H1 (cell line): Measurements from ENCODE around the gene CFAP221. TPM values are rescaled to one million over a fixed set of nuclear protein-coding genes. Genes with fewer than 3 reads are reported as not detected.

Source experiments
- CTCF ChIA-PET: fragments of 300-600 bp; sonication (Branson Sonifier 250); formaldehyde crosslinking; loops from one replicate; lab custom pipeline; 2021; ENCODE audit not compliant: partially characterized antibody; lab: Charles Lee
- POLR2A ChIA-PET: fragments of 300-600 bp; sonication (Branson Sonifier 250); formaldehyde crosslinking; loops from one replicate; lab custom pipeline; 2021; ENCODE audit warnings: inconsistent platforms; ENCODE audit not compliant: partially characterized antibody; lab: Charles Lee
- DNase-seq, 2 experiments: peaks; one replicate each; pipeline versions ENCODE4 v3.0.0 to v3.0.0-alpha.2; 2010 to 2022; ENCODE audit warnings: low spot score in 2 of 2, low read depth in 1 of 2, mixed read lengths in 1 of 2
- FAIRE-seq: peaks from 2 replicates; lab custom pipeline; 2011; peaks lifted over from hg19 to GRCh38; lab: Jason Lieb, UNC
- H2AFZ ChIP-seq: 2 replicates; pipeline ENCODE4 v1.8.1; 2012; ENCODE audit warnings: low read length, inconsistent platforms
- H2AK5ac ChIP-seq: 2 replicates; pipeline ENCODE4 v1.6.1; 2013; ENCODE audit warnings: low read depth, low read length
- H2BK120ac ChIP-seq: replicated peaks from 2 replicates; pipeline ENCODE3; 2013; ENCODE audit warnings: low read depth, low read length, inconsistent platforms
- H2BK12ac ChIP-seq: 2 replicates; pipeline ENCODE4 v1.6.1; 2013; ENCODE audit warnings: low read depth, low read length
- H2BK15ac ChIP-seq: 2 replicates; pipeline ENCODE4 v1.6.1; 2013; ENCODE audit warnings: low read length
- H2BK20ac ChIP-seq: 2 replicates; pipeline ENCODE4 v1.6.1; 2013; ENCODE audit warnings: low read length
- H2BK5ac ChIP-seq: 2 replicates; pipeline ENCODE4 v1.6.1; 2013; ENCODE audit warnings: low read depth, low read length
- H3K14ac ChIP-seq: 2 replicates; pipeline ENCODE4 v1.6.1; 2013; ENCODE audit warnings: inconsistent platforms; ENCODE audit not compliant: insufficient read length
- H3K18ac ChIP-seq: 2 replicates; pipeline ENCODE4 v1.6.1; 2013; ENCODE audit warnings: low read length; ENCODE audit errors: extremely low read depth
- H3K23ac ChIP-seq: 2 replicates; pipeline ENCODE4 v1.6.1; 2013; ENCODE audit warnings: inconsistent platforms; ENCODE audit not compliant: insufficient read length
- H3K23me2 ChIP-seq: 2 replicates; pipeline ENCODE4 v1.6.1; 2013; ENCODE audit warnings: low read depth, low read length
- H3K27ac ChIP-seq: 2 replicates; pipeline ENCODE4 v1.6.1; 2011; ENCODE audit warnings: low read depth, low read length, inconsistent platforms
- H3K27me3 ChIP-seq, 4 experiments: replicated peaks in 1 of 4; 1 replicate in 1 of 4; 2 replicates in 3 of 4; pipeline versions ENCODE4 v1.6.1 to v1.8.1; 2011 to 2013; ENCODE audit warnings: low read length in 3 of 4, mild to moderate bottlenecking in 3 of 4, inconsistent platforms in 2 of 4, mixed read lengths in 2 of 4, moderate library complexity in 1 of 4; ENCODE audit not compliant: control insufficient read depth in 3 of 4, insufficient read depth in 3 of 4; ENCODE audit errors: extremely low read depth in 1 of 4
- H3K36me3 ChIP-seq, 4 experiments: 2 replicates each; pipeline versions ENCODE4 v1.6.1 to v1.8.1; 2011 to 2013; ENCODE audit warnings: mild to moderate bottlenecking in 4 of 4, low read length in 3 of 4, moderate library complexity in 2 of 4, control low read depth in 1 of 4, inconsistent platforms in 1 of 4; ENCODE audit not compliant: insufficient read depth in 4 of 4, control insufficient read depth in 2 of 4
- H3K4ac ChIP-seq: replicated peaks from 2 replicates; pipeline ENCODE3; 2013; ENCODE audit warnings: low read length, low read depth, mixed read lengths, inconsistent platforms; ENCODE audit not compliant: insufficient read length
- H3K4me1 ChIP-seq, 4 experiments: replicated peaks in 1 of 4; 1 replicate in 1 of 4; 2 replicates in 3 of 4; pipeline versions ENCODE4 v1.6.1 to v1.8.1; 2011 to 2013; ENCODE audit warnings: low read length in 3 of 4, inconsistent platforms in 2 of 4, mixed read lengths in 1 of 4; ENCODE audit not compliant: insufficient read depth in 4 of 4, control insufficient read depth in 3 of 4
- H3K4me2 ChIP-seq, 2 experiments: 2 replicates each; pipeline versions ENCODE4 v1.6.1 to v1.8.1; 2011 to 2013; ENCODE audit warnings: low read depth in 2 of 2, low read length in 2 of 2, control low read depth in 1 of 2, inconsistent platforms in 1 of 2, mild to moderate bottlenecking in 1 of 2; ENCODE audit not compliant: insufficient read depth in 1 of 2
- H3K4me3 ChIP-seq, 4 experiments: fragments of 200-600, 300-600 bp in 1 of 4; sonication (generic), shearing (Covaris generic), sonication (Bioruptor Twin) in 1 of 4; 2 replicates each; pipeline versions ENCODE4 v1.5.1 to v1.8.1; 2011 to 2016; ENCODE audit warnings: low read length in 4 of 4, low read depth in 3 of 4, control low read depth in 2 of 4, inconsistent platforms in 2 of 4, mild to moderate bottlenecking in 2 of 4, mixed read lengths in 1 of 4, moderate library complexity in 1 of 4; ENCODE audit not compliant: insufficient read depth in 2 of 4; ENCODE audit errors: extremely low read depth in 1 of 4
- H3K56ac ChIP-seq: replicated peaks from 2 replicates; pipeline ENCODE3; 2013; ENCODE audit warnings: low read depth, mild to moderate bottlenecking, mixed read lengths, low read length, inconsistent platforms; ENCODE audit not compliant: insufficient read length
- H3K79me1 ChIP-seq: 2 replicates; pipeline ENCODE4 v1.6.1; 2013; ENCODE audit warnings: low read depth, low read length, control low read depth
- H3K79me2 ChIP-seq, 2 experiments: 2 replicates each; pipeline versions ENCODE4 v1.6.1 to v1.8.1; 2012 to 2013; ENCODE audit warnings: low read length in 2 of 2, mild to moderate bottlenecking in 2 of 2, inconsistent platforms in 1 of 2; ENCODE audit not compliant: insufficient read depth in 2 of 2, control insufficient read depth in 1 of 2
- H3K9ac ChIP-seq, 4 experiments: replicated peaks in 1 of 4; 1 replicate in 1 of 4; 2 replicates in 3 of 4; pipeline versions ENCODE4 v1.6.1 to v1.8.1; 2011 to 2013; ENCODE audit warnings: low read depth in 3 of 4, low read length in 3 of 4, control low read depth in 2 of 4, mild to moderate bottlenecking in 2 of 4, moderate library complexity in 2 of 4, inconsistent platforms in 1 of 4; ENCODE audit errors: extremely low read depth in 1 of 4
- H3K9me3 ChIP-seq, 2 experiments: 2 replicates each; pipeline versions ENCODE4 v1.6.1 to v1.8.1; 2012 to 2013; ENCODE audit warnings: mild to moderate bottlenecking in 2 of 2, moderate library complexity in 2 of 2, control low read depth in 1 of 2, inconsistent platforms in 1 of 2, low read depth in 1 of 2, low read length in 1 of 2, mixed read lengths in 1 of 2; ENCODE audit not compliant: insufficient read depth in 2 of 2
- H4K20me1 ChIP-seq, 2 experiments: replicated peaks in 1 of 2; 2 replicates each; pipeline versions ENCODE3 to v1.8.1; 2011 to 2013; ENCODE audit warnings: inconsistent platforms in 2 of 2, low read length in 2 of 2, mild to moderate bottlenecking in 1 of 2; ENCODE audit not compliant: insufficient read depth in 2 of 2, control insufficient read depth in 1 of 2
- H4K5ac ChIP-seq: 2 replicates; pipeline ENCODE4 v1.6.1; 2013; ENCODE audit warnings: low read length, low read depth, mixed read lengths, inconsistent platforms; ENCODE audit not compliant: insufficient read length
- H4K8ac ChIP-seq: 2 replicates; pipeline ENCODE4 v1.8.0; 2013; ENCODE audit warnings: mild to moderate bottlenecking, moderate library complexity, low read length, inconsistent platforms; ENCODE audit not compliant: insufficient read depth; ENCODE audit errors: extremely low read depth
- H4K91ac ChIP-seq: replicated peaks from 2 replicates; pipeline ENCODE3; 2013; ENCODE audit warnings: low read length, mixed read lengths, inconsistent platforms; ENCODE audit not compliant: insufficient read length
- CREB1 ChIP-seq: IDR thresholded peaks from 2 replicates; pipeline ENCODE4 v1.6.1; 2012; ENCODE audit warnings: inconsistent platforms
- EZH2 ChIP-seq: fragments of 200-600 bp; sonication (generic); IDR thresholded peaks from 2 replicates; pipeline ENCODE4 v1.7.1; 2012; ENCODE audit warnings: low read depth, mild to moderate bottlenecking, moderate library complexity, low read length, inconsistent platforms; ENCODE audit not compliant: severe bottlenecking
- HDAC2 ChIP-seq, 2 experiments: fragments of 300-600 bp in 1 of 2; sonication (generic) in 1 of 2; IDR thresholded peaks; 2 replicates each; pipeline ENCODE4 v1.6.1; 2011 to 2012; ENCODE audit warnings: low read depth in 2 of 2, low read length in 2 of 2, mild to moderate bottlenecking in 2 of 2, moderate library complexity in 2 of 2, borderline replicate concordance in 1 of 2, inconsistent platforms in 1 of 2
- NRF1 ChIP-seq: IDR thresholded peaks from 2 replicates; pipeline ENCODE4 v1.6.1; 2011; ENCODE audit warnings: mild to moderate bottlenecking, low read depth, low read length, improper control_type of control experiment
- RFX5 ChIP-seq: IDR thresholded peaks from 2 replicates; pipeline ENCODE4 v1.6.1; 2011; ENCODE audit warnings: low read depth, low read length, improper control_type of control experiment, borderline replicate concordance
- SIN3A ChIP-seq, 2 experiments: IDR thresholded peaks in 1 of 2; conservative IDR thresholded peaks in 1 of 2; 2 replicates each; pipeline ENCODE4 v1.6.1; 2011 to 2012; ENCODE audit warnings: low read length in 2 of 2, improper control_type of control experiment in 1 of 2, low read depth in 1 of 2, mild to moderate bottlenecking in 1 of 2
- SIRT6 ChIP-seq: IDR thresholded peaks from one replicate; pipeline ENCODE4 v1.7.1; 2012; ENCODE audit warnings: low read length, inconsistent platforms
- SP1 ChIP-seq: IDR thresholded peaks from 2 replicates; pipeline ENCODE4 v1.6.1; 2011; ENCODE audit warnings: low read depth, low read length
- TBP ChIP-seq: IDR thresholded peaks from 2 replicates; pipeline ENCODE4 v1.6.1; 2011; ENCODE audit warnings: low read depth, low read length, improper control_type of control experiment
- TEAD4 ChIP-seq: IDR thresholded peaks from 2 replicates; pipeline ENCODE4 v1.6.1; 2012; ENCODE audit warnings: low read depth, low read length, inconsistent platforms, mixed read lengths
- ZNF274 ChIP-seq: IDR thresholded peaks from 2 replicates; pipeline ENCODE4 v1.7.0; 2012; ENCODE audit warnings: low read length, borderline replicate concordance; ENCODE audit errors: extremely low read depth
- WGBS, 2 experiments: shearing (Covaris generic) in 1 of 2; methylation state at CpG; one replicate each; pipeline versions ENCODE4 v1.1.6 to v1.1.7; 2013 to 2015; ENCODE audit warnings: low lambda C conversion rate in 2 of 2, mixed read lengths in 2 of 2, inconsistent platforms in 1 of 2, low coverage in 1 of 2, missing lambda C conversion rate in 1 of 2; ENCODE audit not compliant: insufficient replicate concordance in 2 of 2, insufficient coverage in 1 of 2, insufficient read length in 1 of 2; ENCODE audit errors: extremely low coverage in 1 of 2, missing lambda C conversion rate in 1 of 2; 5-methylcytosine and 5-hydroxymethylcytosine counted together
- polyA plus RNA-seq, 7 experiments: library from polyadenylated mRNA; depleted of rRNA in 3 of 7; stranded (reverse) in 5 of 7; unstranded in 2 of 7; fragments of >200 nt in 5 of 7; fragments of 200-250 nt in 2 of 7; gene quantifications; 1 replicate in 5 of 7; 2 replicates in 1 of 7; 4 replicates in 1 of 7; pipeline versions ENCODE4 v1.2.1 to v1.2.3, GENCODE V29; 2011 to 2013; ENCODE audit warnings: missing spikeins in 2 of 7, mixed read lengths in 2 of 7
- total RNA-seq: library from RNA; stranded (reverse); fragmentation: NEBNext Ultra II Directional; extraction: Animal tissue kit (Norgen Biotek cat#: 25700); gene quantifications from 2 replicates; pipeline ENCODE4 v1.2.1, GENCODE V29; 2021
- TF ChIP-seq, protein P1 (sequence below): IDR thresholded peaks from 2 replicates; pipeline ENCODE4 v1.6.1; 2011; ENCODE audit warnings: low read depth, mild to moderate bottlenecking, low read length; ENCODE audit not compliant: insufficient read depth

The CFAP221 gene
- total and polyA plus RNA-seq, 2 of the 8 experiments (the other 6 are each of a cell fraction or from before 2014, with no cell fraction given) = 0.14 to 0.71 TPM

DNA sequence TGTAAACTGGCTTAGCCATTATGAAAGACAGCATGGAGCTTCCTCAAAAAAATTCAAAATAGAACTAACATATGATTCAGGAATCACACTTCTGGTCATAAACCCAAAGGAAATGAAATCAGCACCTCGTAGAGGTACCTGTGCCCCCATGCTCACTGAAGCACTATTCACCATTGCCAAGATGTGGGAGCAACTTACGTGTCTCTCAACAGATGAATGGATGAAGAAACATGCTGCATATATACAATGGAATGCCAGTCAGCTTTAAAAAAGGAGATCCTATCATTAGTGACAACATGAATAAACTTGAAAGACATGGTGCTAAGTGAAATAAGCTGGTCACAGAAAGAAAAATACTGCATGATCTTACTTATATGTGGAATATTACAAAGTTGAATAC is 28.1 kb upstream of the CFAP221 start:
- H2BK5ac ChIP-seq = no peak overlapping the region
- H3K9ac ChIP-seq = no peak overlapping the region
- no peak overlapping the region for H3K27ac ChIP-seq
- H2BK12ac ChIP-seq = no peak overlapping the region
- no peak overlapping the region for H2AFZ ChIP-seq
- H2BK120ac ChIP-seq = no peak overlapping the region
- H3K4me1 ChIP-seq = no peaks in the 10 kb centered on the region
- no peak overlapping the region for H3K14ac ChIP-seq
- no peak overlapping the region for H3K18ac ChIP-seq
- no peak for FAIRE-seq
- POLR2A ChIA-PET = interaction anchor here (0.8 kb wide), 1 partner anchor 9 kb away, joined by 3 read pairs; no protein-coding TSS in a partner anchor
- no peaks in the 10 kb centered on the region for H3K79me1 ChIP-seq
- H4K5ac ChIP-seq = no peak overlapping the region
- H3K4ac ChIP-seq = no peak overlapping the region
- no peaks in the 10 kb centered on the region for H3K9me3 ChIP-seq
- WGBS, 2 experiments = 91% methylated on average over 2 of the region's 2 CpGs; no CpG with 5 or more reads in 1 of the 2 experiments
- H4K8ac ChIP-seq = no peak overlapping the region
- H3K79me2 ChIP-seq = no peaks in the 10 kb centered on the region
- H3K56ac ChIP-seq = no peak overlapping the region
- DNase-seq = no peak
- H3K23me2 ChIP-seq = no peaks in the 10 kb centered on the region
- H3K27me3 ChIP-seq = peaks cover 0 to 2% (median 0%) of the 10 kb centered on the region in 4 experiments; a peak in 3 of 7 replicates
- no peak overlapping the region for H4K91ac ChIP-seq
- no peaks in the 10 kb centered on the region for H3K36me3 ChIP-seq
- no peak overlapping the region for H3K4me2 ChIP-seq
- no peaks in the 10 kb centered on the region for H4K20me1 ChIP-seq
- H2BK20ac ChIP-seq = no peak overlapping the region
- no peak overlapping the region for H2BK15ac ChIP-seq
- H3K4me3 ChIP-seq = no peak overlapping the region
- CTCF ChIA-PET = interaction anchor here (0.7 to 5.3 kb wide), 11 partner anchors 13 to 1133 kb away, joined by 3 to 52 read pairs (median 5); no protein-coding TSS in a partner anchor
- H3K23ac ChIP-seq = no peak overlapping the region
- no peak overlapping the region for H2AK5ac ChIP-seq
- no peak for TF ChIP-seq ZNF274
- no peak for TF ChIP-seq TEAD4
- no peak for TF ChIP-seq SIRT6
- TF ChIP-seq, protein P1, sequence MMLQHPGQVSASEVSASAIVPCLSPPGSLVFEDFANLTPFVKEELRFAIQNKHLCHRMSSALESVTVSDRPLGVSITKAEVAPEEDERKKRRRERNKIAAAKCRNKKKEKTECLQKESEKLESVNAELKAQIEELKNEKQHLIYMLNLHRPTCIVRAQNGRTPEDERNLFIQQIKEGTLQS = no peak
- TF ChIP-seq EZH2 = no peak
- TF ChIP-seq RFX5 = no peak
- TF ChIP-seq SP1 = no peak
- TF ChIP-seq CREB1 = no peak
- no peak for TF ChIP-seq TBP
- no peak for TF ChIP-seq SIN3A (conservative IDR thresholded peaks at IDR 0.05 in 1 of 2, IDR thresholded peaks at IDR 0.05 in 1 of 2; ENCODE audit: low read depth in 1 of 2, low read length in 2 of 2)
- no peak for TF ChIP-seq HDAC2 (IDR thresholded peaks at IDR 0.05; ENCODE audit: borderline replicate concordance in 1 of 2, low read depth in 2 of 2, low read length in 2 of 2)
- no peak for TF ChIP-seq NRF1
